H1 (cell line): ENCODE results near the gene CENPX.

Source experiments
- EP300 ChIP-seq, 2 experiments: IDR thresholded peaks; 1 replicate in 1 of 2; 2 replicates in 1 of 2; pipeline ENCODE4 v1.6.1; 2011 to 2012; ENCODE audit warnings: low read depth in 2 of 2, low read length in 2 of 2, mild to moderate bottlenecking in 2 of 2, borderline replicate concordance in 1 of 2, inconsistent platforms in 1 of 2, moderate library complexity in 1 of 2
- JUN ChIP-seq: IDR thresholded peaks from 2 replicates; pipeline ENCODE4 v1.6.1; 2011; ENCODE audit warnings: low read depth, mild to moderate bottlenecking, improper control_type of control experiment, low read length
- RAD21 ChIP-seq, 2 experiments: IDR thresholded peaks in 1 of 2; conservative IDR thresholded peaks in 1 of 2; 2 replicates each; pipeline ENCODE4 v1.6.1; 2011; ENCODE audit warnings: low read depth in 2 of 2, low read length in 2 of 2, improper control_type of control experiment in 1 of 2, inconsistent platforms in 1 of 2, mild to moderate bottlenecking in 1 of 2, moderate library complexity in 1 of 2
- RBBP5 ChIP-seq: IDR thresholded peaks from 2 replicates; pipeline ENCODE4 v1.7.1; 2012; ENCODE audit warnings: low read depth, mild to moderate bottlenecking, inconsistent platforms, low read length, moderate library complexity, borderline replicate concordance
- SRF ChIP-seq: IDR thresholded peaks from 2 replicates; pipeline ENCODE4 v1.6.1; 2011; ENCODE audit warnings: mild to moderate bottlenecking, low read depth, low read length, moderate library complexity

DNA sequence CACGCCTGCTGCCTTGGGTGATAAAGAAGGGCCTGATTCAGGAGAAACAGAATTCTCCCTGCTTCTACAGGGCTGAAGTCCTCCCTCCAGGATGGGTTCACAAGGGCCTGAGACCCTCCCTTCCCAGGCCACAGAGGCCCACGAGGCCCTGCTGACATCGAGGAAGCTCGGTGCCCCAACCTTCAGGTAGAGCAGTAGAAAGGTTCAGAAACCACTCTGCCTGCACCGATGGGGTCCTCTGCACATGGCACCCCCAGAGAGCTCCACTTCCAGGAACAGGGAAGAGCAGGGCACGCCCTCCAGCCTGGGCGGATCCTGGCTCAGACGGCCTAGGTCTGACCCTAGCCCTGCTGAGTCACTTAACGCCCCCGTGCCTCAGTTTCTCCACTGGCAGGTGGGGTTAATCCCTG, 773 bp downstream of the CENPX start:
- no peak for TF ChIP-seq SRF
- no peak for TF ChIP-seq RBBP5
- no peak for TF ChIP-seq RAD21 (IDR thresholded peaks at IDR 0.05 in 1 of 2, conservative IDR thresholded peaks at IDR 0.05 in 1 of 2; ENCODE audit: low read depth in 2 of 2, low read length in 2 of 2)
- no peak for TF ChIP-seq EP300 (IDR thresholded peaks at IDR 0.05; ENCODE audit: borderline replicate concordance in 1 of 2, low read depth in 2 of 2, low read length in 2 of 2)
- TF ChIP-seq JUN, result no peak
